Left lung (tissue), 10 donors: Measurements from ENCODE around the gene MRGPRE. TPM values are rescaled to one million over a fixed set of nuclear protein-coding genes. Genes with fewer than 3 reads are reported as not detected.

ENCODE experiments used
- ATAC-seq: fragments of 200-7000 bp; cut with Tn5 transposase; one replicate; pipeline ENCODE4 v1.9.1; 2020; ENCODE audit warnings: moderate library complexity
- DNase-seq, 4 donors: peaks; one replicate each; pipeline ENCODE4 v3.0.0-alpha.2; 2013 to 2020
- H3K27ac ChIP-seq, 2 donors: fragments of 200-600 bp; sonication (generic) in 1 of 2; one replicate each; pipeline versions ENCODE4 v1.5.0 to v1.8.0; 2020 to 2021
- H3K27me3 ChIP-seq, 2 donors: fragments of 200-600 bp; sonication (generic) in 1 of 2; one replicate each; pipeline versions ENCODE4 v1.5.0 to v1.8.0; 2020 to 2021
- H3K36me3 ChIP-seq, 2 donors: fragments of 200-600 bp; sonication (generic) in 1 of 2; one replicate each; pipeline versions ENCODE4 v1.5.0 to v1.8.0; 2020 to 2021
- H3K4me1 ChIP-seq, 2 donors: fragments of 200-600 bp; one replicate each; pipeline ENCODE4 v1.8.0; 2021
- H3K4me3 ChIP-seq, 2 donors: fragments of 200-600 bp; sonication (generic) in 1 of 2; one replicate each; pipeline versions ENCODE4 v1.5.0 to v1.8.0; 2020 to 2021; ENCODE audit warnings: mild to moderate bottlenecking in 1 of 2
- H3K9me3 ChIP-seq, 2 donors: fragments of 200-600 bp; sonication (generic) in 1 of 2; one replicate each; pipeline versions ENCODE4 v1.5.0 to v1.8.0; 2020 to 2021
- intact Hi-C, 2 donors: fragments of 100-400 bp; cut with DNase I; formaldehyde crosslinking; loops; one replicate each; pipeline versions ENCODE4 v1.11.2 to v1.14.2; 2022
- polyA plus RNA-seq, 6 donors: library from polyadenylated mRNA; unstranded; fragments of 120-200 nt; gene quantifications; one replicate each; pipeline ENCODE4 v1.2.1, GENCODE V29; 2013; ENCODE audit not compliant: insufficient read length in 6 of 6
- total RNA-seq, 2 donors: library from RNA; stranded (reverse); fragmentation: NEBNext Ultra II Directional; extraction: Animal tissue kit (Norgen Biotek cat#: 25700); gene quantifications; one replicate each; pipeline ENCODE4 v1.2.1, GENCODE V29; 2021
- TF ChIP-seq, protein P1 (sequence below), 2 donors: fragments of 200-600 bp; sonication (generic) in 1 of 2; IDR thresholded peaks; one replicate each; pipeline versions ENCODE4 v1.5.0 to v1.8.0; 2021; ENCODE audit warnings: antibody characterized with exemption in 2 of 2
- donor health status: DM: no; HTN: yes; CAD: no.
- donor health status: DM: no; HTN: no; CAD: no.

The MRGPRE gene
- total and polyA plus RNA-seq, 8 donors: 0.11 to 0.47 (median 0.26) TPM; not detected in 4

DNA sequence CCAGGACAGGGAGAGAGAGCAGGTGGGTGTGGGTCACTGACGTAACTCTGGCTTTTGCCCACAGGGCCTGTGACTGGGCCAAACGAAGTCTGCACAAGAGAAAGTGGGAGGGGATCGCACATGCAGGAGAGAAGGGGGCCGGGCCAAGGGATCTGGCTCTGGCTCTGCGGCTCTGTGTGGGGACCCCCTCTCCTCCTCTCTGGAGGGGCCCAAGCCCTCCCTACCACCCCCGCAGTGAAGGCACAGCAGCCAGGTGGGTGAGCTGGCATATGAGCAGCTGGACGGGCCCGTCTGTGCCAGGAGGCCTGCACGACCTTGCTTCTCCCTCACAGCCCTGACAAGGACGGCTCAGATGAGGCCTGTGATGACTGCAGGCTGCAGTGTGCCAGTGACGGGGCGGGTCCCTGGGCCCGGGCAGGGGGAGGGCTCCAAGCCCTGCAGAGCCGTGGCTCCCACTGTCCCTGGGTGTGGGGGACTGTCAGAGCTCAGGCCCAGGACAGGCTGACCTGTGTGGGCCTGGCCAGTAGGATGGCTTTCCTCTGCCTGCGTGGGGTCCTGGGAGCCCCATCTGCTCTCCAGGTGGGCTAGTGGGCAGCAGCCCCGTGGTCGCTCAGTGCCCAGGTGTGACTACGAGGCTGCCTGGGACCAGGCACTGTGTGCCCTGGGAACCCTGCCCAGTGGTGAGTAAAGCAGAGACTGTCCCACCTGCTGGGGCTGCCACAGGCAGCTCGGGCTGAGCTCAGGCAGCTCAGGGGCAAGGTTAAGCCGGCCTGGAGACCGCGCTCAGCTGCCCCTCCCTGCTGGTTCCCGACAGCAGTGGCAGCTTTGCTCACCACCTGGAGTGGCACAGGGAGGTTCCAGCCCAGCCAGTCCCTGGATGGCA is 35.8 kb downstream of the MRGPRE start:
- TF ChIP-seq, protein P1, sequence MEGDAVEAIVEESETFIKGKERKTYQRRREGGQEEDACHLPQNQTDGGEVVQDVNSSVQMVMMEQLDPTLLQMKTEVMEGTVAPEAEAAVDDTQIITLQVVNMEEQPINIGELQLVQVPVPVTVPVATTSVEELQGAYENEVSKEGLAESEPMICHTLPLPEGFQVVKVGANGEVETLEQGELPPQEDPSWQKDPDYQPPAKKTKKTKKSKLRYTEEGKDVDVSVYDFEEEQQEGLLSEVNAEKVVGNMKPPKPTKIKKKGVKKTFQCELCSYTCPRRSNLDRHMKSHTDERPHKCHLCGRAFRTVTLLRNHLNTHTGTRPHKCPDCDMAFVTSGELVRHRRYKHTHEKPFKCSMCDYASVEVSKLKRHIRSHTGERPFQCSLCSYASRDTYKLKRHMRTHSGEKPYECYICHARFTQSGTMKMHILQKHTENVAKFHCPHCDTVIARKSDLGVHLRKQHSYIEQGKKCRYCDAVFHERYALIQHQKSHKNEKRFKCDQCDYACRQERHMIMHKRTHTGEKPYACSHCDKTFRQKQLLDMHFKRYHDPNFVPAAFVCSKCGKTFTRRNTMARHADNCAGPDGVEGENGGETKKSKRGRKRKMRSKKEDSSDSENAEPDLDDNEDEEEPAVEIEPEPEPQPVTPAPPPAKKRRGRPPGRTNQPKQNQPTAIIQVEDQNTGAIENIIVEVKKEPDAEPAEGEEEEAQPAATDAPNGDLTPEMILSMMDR (IDR thresholded peaks at IDR 0.05): no peak
- H3K27me3 ChIP-seq: peaks cover 5 to 51% of the 10 kb centered on the region in 2 donors
- H3K9me3 ChIP-seq: no peaks in the 10 kb centered on the region
- H3K4me3 ChIP-seq: no peak overlapping the region
- no peaks in the 10 kb centered on the region for H3K4me1 ChIP-seq
- intact Hi-C loops: no loop called here
- H3K36me3 ChIP-seq: no peaks in the 10 kb centered on the region
- no peak for ATAC-seq
- peak in 1 of 4 donors; percentile 76 for DNase-seq
- H3K27ac ChIP-seq: no peak overlapping the region

DNA sequence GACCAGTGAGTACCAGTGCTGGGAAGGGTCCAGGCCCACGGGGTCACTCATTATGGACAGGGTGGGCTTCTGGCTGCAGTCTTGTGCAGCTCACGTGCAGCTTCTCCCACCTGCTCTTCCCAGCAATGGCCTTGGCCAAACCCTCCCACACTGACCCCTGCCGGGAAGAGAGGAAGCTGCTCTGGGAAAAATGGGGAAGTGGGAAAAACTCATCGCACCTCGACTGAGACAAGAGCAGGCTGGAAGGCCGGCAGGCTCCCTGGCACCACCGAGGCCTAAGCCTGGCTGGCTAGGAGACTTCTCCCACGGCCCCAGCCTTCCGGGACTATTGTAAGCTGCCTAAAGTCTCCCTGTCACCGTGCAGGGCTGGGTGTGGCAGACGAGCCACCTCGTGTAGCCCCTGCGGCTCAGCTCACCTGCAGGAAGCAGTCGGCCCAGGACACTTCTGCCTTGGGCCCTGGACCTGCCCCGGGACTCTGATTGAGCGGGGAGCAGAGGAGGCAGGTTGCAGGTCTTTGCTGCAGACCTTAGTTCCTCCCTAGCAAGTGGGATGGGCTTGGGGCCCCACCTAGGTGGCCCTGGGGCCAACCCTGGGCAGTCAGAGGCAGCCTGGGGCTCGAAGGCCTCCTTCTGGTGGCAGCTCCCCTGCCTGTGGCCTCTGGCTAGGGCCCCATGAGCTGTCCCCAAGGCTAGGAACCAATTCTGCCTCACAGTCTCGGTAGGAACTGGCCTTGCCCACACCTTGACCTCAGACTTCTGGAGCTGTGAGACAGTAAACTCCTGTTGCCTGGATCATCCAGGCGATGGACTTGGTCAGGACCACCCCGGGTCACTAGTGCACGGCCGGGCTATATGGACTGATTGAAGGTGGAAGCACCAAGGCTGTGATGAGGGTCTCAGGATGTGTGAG is 36.7 kb downstream of the MRGPRE start:
- intact Hi-C loops: no loop called here
- Histone ChIP-seq H3K27ac (no peak overlapping the region), H3K36me3 (no peaks in the 10 kb centered on the region), H3K9me3 (no peaks in the 10 kb centered on the region), H3K27me3 (peaks cover 0 to 42% of the 10 kb centered on the region in 2 donors), H3K4me1 (no peaks in the 10 kb centered on the region), H3K4me3 (no peak overlapping the region)
- ATAC-seq: peak; percentile 53
- TF ChIP-seq, protein P1 (IDR thresholded peaks at IDR 0.05): peak in 1 of 2 donors; percentile 21
- peak in 2 of 4 donors; percentile 19 to 54 for DNase-seq

DNA sequence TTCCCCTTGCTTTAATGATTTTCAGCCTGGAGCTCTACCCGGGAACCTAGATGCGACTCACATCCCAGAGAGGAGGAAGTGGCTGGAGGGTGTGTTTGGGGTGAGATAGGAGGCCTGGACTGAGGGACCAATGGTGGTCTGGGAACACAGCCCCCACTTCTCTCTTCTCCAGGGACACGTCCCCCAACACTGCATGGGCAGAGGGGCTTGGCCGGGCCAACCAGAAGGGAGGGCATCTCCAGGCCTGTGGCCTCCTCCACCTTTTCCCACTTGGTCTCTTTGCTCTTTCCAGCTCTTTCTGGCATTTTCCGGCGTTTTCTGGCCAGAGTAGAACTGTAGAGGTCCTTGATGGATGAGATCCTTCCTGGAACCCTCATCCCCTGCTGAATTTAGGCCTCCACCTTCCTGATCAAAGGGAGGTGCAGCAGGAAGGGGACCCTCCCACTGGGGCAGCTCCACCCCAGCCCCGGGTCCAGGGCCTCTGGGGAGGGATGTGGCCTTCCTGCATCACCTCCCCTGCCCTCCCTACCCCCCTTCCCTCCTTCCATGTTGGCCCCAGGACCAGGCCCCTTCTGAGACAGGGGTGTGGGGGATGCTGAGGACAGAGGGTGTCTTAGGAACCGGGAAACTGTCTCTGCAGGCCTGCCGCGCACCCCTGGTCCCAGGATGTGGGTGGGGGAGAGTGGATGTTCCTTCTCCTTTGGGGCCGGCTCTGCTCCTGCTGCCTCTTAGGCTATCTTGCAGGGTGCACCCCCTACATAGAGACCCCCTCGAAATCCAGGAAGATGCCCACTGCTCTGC is 38.0 kb downstream of the MRGPRE start:
- Histone ChIP-seq H3K27ac (no peak overlapping the region), H3K4me1 (no peaks in the 10 kb centered on the region), H3K9me3 (no peaks in the 10 kb centered on the region), H3K4me3 (no peak overlapping the region), H3K27me3 (peaks cover 0 to 30% of the 10 kb centered on the region in 2 donors), H3K36me3 (no peaks in the 10 kb centered on the region)
- TF ChIP-seq, protein P1 (IDR thresholded peaks at IDR 0.05): no peak
- intact Hi-C loops: no loop called here
- DNase-seq (peak in 1 of 4 donors; percentile 61), ATAC-seq (no peak)

DNA sequence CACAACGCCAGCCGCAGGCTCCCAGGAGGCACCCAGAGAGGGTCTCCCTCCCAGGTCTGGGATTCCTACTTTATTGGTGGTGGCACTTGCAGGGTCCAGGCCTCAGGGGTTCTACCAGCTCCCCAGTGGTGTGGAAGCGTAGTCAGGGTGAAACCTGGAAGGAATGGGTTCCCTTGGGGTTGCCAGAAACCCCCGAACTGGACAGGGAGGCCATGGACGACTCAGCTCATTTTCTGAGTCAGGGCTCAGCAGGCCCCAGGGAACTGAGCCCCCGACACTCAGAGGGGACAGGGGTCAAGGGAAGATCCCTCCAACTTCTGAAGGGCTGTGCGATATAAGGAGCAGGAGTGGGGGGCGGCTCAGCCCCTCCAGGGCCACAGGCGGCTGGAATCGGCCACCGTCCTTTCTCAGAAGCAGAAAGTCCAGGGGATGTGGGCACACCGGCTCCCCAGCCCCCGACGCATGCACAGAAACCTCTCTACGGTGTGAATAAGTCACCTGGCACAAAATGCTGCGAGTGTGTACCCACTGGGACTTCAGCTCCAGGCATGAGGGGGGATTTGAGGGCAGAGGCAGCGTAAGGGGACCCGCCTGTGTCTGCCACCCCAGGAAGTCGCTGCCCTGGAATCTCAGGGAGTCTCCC is 38.7 kb downstream of the MRGPRE start:
- Histone ChIP-seq H3K27ac (no peak overlapping the region), H3K27me3 (peaks cover 0 to 24% of the 10 kb centered on the region in 2 donors), H3K4me3 (no peak overlapping the region), H3K36me3 (no peaks in the 10 kb centered on the region), H3K4me1 (no peaks in the 10 kb centered on the region), H3K9me3 (no peaks in the 10 kb centered on the region)
- ATAC-seq (no peak), DNase-seq (peak in 1 of 4 donors; percentile 47)
- TF ChIP-seq, protein P1 (IDR thresholded peaks at IDR 0.05): no peak
- intact Hi-C loops: no loop called here
